ENCODE results near the gene GEMIN5.

Gene GEMIN5

DNA sequence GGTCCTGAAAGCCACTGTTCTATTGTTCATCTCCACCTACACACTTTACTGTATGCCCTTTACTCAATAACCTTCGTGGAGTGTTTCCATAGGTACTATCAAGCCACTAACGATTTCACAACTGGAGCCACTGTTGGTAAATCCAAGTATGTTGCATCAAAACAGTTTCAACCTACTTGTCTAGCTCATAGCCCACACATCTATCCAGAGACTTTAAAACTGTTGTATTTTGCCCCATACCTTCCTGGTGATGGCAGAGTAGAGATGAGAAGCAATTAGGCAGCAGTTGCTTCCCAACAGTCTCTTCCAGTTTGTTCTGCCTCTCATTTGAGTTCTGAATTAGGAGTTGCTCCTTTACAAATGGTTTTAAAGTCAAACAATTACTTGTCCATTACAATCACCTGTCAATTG, 88.2 kb downstream of the GEMIN5 start:
- DNase-seq (ENCODE audit: low read depth in 2 of 3, low spot score in 2 of 3): no peak

DNA sequence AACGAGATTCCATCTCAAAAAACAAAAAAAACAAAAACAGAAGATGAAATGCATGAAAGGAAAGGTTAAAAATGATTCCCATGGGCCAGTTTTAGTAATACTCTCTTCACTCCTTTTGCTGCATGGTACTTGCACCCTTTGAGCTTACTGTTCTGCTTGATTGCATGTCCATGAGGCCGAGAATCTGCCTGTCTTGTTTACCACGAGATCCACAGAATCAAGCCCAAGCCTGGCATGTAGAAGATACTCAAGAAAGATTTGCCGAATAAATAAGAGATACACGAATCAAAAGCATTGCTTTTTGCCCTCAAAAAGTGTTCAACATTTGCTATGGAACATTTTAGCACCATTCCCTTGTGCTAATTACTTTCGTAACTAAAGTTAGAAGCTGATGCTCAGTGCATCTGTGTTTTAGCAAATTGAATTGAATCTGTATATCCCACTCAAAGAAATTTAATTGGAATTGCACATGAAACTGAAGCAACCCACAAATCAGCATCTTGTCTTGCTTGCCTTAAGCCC, 88.7 kb downstream of the GEMIN5 start:
- no peak for DNase-seq (ENCODE audit: low read depth in 2 of 3, low spot score in 2 of 3)

DNA sequence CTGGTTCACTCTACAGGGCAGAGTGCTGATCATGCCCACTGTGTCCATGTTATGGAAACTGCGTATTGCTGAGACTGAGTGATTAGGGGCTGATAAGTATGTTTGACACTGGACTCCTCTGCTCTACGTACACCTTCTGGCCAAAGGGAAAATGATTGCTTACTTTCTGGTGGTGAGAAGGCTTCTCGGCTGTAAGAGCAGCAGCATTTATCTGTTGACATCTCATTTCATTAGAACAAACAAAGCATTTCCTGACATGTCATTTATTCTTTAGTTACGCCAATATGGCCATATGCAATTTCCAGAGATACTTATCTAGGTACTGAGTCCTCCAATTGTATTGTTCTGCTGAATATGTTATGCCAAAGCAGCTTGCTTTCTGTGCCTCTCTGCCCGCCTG, 93.2 kb downstream of the GEMIN5 start:
- no peak for DNase-seq (ENCODE audit: low read depth in 2 of 3, low spot score in 2 of 3)

DNA sequence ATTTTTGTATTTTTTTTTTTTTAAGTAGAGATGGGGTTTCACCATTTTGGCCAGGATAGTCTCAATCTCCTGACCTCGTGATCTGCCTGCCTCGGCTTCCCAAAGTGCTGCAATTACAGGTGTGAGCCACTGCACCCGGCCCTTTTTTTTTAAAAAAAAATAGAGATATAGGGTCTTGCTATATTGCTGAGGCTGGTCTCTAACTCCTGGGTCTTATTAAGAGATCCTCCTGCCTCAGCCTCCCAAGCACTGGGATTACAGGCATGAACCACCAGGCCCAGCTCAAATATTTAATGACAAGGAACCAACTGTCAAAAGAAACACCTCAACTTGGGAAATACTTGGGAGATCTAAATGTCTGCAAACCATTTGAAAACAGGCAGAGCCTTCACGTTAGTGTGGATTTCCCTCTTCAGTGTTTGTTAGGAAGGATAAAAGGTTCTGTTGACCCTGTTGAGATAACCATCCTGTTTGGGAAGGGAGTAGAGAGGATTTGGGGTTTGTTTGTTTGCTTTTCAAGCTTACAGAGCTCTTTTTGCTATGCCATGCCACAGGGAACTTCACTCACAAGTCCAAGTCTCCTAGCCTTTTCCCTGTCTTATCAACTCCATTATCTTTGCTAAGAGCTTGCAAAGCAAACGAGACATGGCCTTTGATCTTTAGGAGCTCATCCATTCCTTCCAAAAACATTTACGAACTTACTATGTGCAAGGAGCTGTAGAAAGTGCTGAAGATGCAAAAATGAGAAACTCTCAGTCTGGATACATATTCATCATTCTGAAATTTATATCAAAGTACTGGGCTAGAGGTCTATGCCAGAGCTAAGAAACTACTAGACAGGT, 95.1 kb downstream of the GEMIN5 start:
- no peak for DNase-seq (ENCODE audit: low read depth in 2 of 3, low spot score in 2 of 3)

DNA sequence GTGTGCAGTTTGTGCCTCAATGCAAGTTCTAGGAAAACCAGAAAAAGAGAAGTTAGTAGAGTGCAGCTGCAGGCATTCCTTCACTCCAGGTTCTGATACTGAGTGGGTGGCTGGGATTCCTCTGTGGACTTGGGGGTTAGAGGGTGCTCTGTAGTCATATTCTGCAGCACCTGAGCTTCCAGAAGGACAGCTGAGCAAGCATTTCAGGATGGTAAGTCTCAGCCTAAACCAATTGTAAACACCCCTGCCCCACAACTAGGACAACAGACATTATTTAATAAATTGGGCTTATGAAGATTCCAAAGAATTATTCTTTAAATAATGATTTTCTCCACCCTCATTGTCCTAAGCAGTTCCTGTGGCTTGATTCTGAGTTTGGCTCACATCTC, 96.7 kb downstream of the GEMIN5 start:
- no peak for DNase-seq (ENCODE audit: low read depth in 2 of 3, low spot score in 2 of 3)

DNA sequence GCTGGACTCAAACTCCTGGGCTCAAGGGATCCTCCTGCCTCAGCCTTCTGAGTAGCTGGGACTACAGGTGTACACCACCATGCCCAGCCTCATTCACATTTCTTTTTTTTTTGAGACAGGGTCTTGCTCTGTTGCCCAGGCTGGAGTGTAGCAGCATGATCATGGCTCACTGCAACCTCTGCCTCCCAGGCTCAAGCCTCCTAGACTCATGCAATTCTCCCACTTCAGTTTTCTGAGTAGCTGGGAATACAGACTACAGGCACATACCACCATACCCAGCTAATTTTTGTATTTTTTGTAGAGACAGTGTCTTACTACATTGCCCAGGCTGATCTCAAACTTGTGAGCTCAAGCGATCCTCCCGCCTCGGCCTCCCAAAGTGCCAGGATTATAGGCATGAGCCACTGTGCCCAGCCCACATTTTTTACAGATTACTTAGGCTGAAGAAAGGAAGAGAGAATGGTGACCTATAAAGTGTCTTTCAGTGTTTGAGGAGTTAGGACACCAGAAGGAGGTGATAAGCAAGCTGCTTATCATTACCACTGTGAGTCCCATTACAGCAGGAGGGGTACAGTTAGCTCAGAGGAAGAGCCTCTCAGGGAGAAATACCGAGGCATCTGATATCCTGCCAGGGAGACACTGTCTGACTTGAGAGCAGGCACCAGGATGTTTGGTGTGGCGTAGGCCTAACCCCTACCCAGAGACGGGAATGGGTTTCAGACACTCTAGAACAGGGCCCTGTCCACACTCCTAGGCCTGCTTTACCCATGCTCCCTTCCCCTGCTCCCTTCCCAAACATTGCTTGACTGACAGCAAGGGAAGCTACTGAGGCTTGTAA, 97.4 kb downstream of the GEMIN5 start:
- no peak for DNase-seq (ENCODE audit: low read depth in 2 of 3, low spot score in 2 of 3)

Data from activated CD8-positive, alpha-beta memory T cell treated with anti-CD3 and anti-CD28 coated beads for 48 hours (primary cell).